ENCODE results near the gene CMSS1. TPM values are rescaled to one million over a fixed set of nuclear protein-coding genes. Genes with fewer than 3 reads are reported as not detected.

CMSS1 gene
- polyA plus RNA-seq, 4 donors, result 31.3 to 48.7 (median 42.2) TPM

DNA sequence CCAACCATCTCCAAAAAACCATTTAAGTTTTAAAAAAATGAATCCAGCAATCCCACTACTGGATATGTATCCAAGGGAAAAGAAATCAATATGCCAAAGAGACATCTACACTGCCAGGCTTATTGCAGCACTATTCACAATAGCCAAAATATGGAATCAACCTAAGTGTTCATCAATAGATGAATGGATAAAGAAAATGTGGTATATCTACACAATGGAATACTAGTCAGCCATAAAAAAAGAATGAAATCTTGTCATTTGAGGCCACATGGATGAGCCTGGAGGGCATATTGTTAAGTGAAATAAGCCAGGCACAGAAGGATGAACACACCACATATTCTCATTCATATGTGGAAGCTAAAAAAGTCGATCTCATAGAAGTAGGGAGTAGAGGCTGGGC lies 160.6 kb downstream of the CMSS1 start:
- DNase-seq (ENCODE audit: low read depth in 4 of 4, low spot score in 3 of 4), result no peak

DNA sequence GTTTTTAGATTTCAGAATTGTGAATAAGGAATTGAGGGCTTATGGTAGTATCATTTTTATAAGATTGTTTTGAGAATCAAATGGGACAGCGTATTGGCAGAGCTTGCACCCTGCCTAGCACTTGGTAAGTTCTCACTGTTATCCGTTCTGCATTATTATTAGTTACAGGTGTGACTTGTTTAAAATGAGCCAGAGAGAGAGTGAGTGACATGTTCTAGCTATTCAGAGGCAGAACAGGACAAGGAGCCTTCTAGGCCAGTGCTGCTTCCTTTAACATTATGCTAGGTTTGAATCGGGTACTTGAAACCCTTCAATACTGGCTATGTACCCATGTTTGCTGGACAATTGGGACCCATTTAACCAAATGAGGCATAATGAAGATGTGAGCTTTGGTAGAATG lies 162.9 kb downstream of the CMSS1 start:
- no peak for DNase-seq (ENCODE audit: low read depth in 4 of 4, low spot score in 3 of 4)

DNA sequence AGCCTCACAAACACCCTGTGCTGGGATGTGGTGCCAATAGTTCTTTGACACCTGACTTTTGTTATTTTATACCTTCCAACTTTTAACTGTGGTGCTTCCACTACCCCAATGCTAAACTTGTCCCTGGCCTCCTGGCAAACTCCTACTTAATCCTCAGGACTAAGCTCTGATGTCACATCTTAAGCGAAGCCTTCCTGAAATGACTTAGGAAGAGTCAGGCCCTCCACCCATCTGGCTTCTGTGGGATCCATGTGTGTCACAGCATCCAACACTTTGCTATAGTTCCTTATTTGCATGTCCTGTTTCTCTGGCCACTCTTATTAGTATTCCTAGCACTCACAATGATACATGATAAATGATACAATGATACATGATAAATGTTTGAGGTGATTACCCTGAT lies 163.5 kb downstream of the CMSS1 start:
- no peak for DNase-seq (ENCODE audit: low read depth in 4 of 4, low spot score in 3 of 4)

DNA sequence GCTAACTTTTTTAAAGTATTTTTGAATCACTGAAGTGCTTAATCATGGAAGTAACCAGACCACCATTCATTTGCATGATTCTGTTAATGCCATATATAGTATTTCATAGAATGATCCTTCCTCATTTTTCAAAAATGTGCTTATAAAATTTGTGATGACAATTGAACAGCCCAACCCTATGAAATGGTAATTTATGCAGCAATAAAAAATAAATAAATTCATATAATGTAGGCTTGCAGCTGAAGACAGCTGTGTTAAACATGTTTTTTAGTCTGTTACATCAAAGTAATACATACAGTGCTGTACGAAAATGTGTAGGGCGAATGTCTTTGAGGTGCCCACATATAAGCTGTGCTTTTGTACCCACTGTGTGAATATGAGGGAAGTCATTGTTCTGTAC lies 165.0 kb downstream of the CMSS1 start:
- no peak for DNase-seq (ENCODE audit: low read depth in 4 of 4, low spot score in 3 of 4)

DNA sequence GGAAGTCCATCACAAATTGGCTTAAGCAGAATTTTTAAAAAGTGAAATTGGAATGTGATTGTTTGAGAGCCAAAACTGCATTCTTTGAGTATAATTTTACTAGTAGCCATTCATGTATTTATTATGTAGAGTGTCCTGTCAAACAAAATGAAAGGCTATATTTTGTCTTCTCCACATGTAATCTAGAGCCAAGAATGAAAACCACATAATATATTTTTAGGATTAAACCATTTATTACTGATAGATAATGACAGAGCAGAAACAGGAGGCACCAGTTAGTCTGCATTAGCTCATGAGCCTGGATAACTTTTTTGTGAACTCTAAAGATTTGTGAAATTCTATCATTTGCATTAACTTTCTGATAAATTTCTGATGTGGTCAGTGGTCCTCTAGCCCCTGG lies 166.5 kb downstream of the CMSS1 start:
- no peak for DNase-seq (ENCODE audit: low read depth in 4 of 4, low spot score in 3 of 4)

DNA sequence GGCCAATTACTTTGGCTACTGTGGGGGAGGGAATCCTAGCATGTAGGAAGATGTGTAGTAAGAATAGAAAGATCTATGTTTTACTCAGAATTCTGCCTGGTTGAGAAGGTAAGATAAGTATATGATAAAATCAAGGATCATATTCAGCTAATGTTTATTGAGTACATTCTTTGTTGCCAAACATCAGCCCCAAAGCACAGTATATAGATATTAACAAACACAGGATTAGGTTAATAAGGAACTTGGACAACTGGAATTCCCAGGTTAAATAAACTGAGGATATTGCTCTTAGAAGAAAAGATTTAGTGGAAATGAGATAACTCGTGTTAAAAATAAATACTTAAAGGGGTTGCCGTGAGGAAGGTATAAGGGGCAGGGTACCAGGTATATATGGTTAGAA lies 167.0 kb downstream of the CMSS1 start:
- no peak for DNase-seq (ENCODE audit: low read depth in 4 of 4, low spot score in 3 of 4)

DNA sequence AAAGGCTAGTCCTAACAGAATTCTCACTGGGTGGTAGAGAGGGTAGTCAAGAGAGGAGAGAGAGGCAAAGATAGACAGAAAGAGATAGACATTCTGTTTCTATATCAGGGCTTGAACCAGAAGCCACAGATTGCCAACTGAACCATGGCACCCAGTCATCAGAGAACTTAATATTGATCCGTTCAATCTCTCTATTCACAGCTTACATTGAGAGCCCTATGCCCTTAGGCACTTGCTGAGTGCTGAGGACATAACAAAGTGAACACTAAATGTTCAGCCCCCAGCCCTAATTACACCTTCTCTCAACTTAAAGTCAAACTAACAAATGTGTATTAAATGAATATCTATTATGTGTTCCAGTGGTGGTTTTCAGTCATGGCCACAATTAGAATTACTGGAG lies 172.5 kb downstream of the CMSS1 start:
- DNase-seq (ENCODE audit: low read depth in 4 of 4, low spot score in 3 of 4), result no peak

DNA sequence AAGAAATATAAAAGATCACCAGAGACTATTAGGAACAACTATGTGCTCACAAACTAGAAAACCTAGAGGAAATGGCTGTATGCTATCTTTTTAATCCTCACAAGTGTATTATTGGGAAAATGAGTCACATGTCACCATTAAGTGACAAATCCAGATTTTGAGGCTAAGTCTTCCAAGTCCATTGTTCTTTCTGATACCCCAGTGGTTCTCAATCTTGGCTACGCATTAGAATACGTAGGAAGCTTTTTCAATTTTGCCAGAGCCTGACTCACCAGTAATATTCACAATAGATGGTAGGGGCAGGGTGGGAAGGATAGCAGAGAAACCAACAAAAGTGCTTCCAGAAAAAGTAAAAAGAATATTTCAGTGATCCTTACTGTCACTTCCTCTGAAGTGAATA lies 179.6 kb downstream of the CMSS1 start:
- no peak for DNase-seq (ENCODE audit: low read depth in 4 of 4, low spot score in 3 of 4)

DNA sequence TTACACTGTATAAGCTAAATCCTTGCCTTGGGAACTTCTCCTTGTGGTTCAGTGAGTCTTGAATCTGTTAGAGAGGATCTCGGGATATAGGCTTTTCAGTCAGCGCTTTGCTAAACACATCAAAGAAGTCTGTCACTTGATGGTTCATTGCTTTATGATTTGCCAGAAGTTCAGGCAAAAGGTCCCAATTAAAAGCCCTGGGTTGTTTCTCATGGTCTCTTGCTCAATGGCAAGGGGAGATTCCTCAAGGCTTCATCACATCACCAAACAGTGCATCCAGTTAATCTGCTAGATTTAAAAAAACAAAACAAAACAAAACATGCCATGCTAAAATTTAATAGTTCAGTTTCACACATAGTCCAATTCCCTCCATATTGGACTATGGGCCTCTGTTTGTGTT lies 181.9 kb downstream of the CMSS1 start:
- DNase-seq (ENCODE audit: low read depth in 4 of 4, low spot score in 3 of 4), result no peak

DNA sequence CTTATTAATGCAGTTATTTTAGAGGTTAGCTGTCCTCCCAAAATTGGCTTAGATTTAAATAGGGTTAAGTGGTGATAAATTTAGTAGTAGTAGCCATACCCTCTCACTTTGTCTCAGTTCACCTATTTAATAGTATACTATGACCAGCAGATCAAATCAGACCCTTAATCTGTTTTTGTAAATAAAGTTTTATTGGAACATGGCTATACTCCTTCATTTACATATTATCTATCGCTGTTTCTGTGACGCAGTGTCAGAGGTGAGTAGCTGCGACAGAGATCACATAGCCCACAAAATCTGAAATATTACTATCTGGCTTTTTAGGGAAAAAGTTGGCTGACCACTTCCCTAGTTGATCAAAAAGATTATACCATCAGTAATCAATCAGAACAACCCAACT lies 183.4 kb downstream of the CMSS1 start:
- no peak for DNase-seq (ENCODE audit: low read depth in 4 of 4, low spot score in 3 of 4)

DNA sequence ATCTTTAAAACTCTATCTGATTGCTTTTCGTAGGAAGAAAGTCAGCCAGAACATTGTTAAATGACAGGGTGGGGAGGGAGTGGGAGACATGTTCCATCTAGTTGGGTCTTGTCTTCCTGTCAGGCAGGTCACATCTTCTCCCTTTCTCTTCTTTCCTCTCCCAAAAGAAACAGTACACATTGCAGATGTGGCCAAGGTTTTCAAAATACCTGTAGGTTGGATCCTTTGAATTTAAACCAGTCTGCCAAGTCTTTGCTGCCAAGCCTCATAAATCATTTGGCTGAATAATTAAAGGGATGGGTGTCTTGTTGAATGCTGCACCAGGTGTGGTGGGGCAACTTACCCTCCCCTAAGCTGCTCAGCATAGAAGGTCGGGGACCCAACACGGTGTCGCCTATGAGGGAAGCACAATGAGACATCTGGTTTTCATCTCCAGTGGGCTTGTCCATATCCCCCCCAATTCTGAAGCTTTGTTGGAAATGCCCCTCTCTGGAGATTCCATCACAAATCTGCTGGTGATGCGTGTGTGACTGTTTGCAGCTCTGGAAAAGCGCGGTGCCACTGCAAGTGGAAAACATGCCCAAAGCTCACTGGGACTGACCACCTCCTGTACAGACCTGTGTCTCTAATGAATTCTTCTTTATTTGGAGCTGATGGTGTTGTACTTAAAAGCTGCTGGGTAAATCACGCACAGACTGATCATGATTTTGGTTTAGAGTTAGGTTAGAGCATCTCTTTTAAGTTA lies 184.0 kb downstream of the CMSS1 start:
- no peak for DNase-seq (ENCODE audit: low read depth in 4 of 4, low spot score in 3 of 4)

DNA sequence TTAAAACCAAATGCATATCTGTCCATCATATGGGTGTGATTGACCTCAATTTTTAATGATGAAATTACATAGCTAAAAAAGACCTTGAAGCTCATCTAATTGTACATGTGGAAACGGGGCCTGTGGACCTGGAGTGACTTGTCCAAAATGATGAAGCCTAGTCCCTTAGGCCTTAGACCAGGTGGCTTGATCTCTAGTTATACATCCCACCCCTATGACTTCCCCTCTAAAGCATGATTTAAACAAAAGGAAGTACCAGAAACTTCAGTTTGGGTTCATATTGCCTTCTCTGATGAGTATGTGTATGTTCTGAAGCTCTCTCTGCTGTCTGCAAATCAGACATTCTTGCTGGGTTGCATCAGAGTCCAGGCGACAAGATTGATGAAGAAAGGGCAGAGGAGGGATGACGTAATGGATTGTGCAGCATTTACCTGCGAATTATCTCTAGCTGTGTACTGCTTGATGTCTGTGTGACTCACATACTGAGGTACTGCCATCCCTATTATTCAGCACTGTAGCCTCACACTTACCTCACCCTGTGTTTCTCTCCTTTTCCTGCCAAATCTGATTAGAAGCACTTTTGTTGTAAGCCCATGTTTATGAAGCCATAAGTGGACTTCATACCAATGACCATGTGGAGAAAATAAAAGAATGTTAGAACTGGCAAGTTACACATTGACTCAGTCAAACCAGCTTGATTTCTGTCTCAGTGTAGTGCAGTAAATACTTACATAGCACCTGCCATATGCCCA lies 185.1 kb downstream of the CMSS1 start:
- no peak for DNase-seq (ENCODE audit: low read depth in 4 of 4, low spot score in 3 of 4)

DNA sequence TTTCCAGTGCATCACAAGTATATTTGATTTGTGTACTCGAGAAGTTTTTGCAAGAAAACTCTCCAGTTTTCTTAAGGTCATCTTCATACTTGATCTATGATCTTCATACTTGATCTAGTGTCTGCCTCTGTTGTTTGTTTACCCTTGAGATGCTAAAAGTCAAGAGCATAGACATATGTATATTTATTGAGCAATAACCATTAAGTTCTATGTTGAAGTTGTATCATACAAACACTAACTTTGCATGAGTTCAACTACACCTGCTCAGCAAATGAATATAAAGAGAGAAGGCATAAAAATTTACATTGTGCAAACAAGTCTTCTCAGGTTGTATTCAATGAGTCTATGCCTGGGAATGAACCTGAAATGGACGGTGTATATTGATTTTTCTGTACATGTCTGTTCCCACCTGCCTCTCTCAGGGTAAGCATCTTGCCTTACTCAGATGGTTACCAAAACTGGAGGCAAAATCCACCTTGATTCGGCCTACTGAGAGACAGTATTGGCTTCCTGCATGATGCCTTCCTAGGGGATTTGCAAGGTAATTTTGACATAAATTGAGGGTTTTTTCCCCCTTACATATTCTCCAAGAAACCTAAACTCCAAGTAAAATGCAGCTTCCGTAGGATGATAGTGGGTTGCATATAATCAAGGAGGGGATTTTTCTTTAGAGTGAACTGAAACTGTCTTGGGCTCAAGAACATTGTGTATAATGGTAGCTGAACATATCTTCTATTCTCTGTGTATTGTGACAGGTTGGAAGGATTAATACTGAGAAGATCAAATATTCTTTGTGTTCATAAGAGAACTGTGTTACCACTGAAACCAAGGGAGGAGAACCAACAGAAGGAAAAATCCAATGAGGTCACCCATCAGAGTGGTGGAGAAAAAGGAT lies 186.2 kb downstream of the CMSS1 start:
- DNase-seq (ENCODE audit: low read depth in 4 of 4, low spot score in 3 of 4), result no peak

DNA sequence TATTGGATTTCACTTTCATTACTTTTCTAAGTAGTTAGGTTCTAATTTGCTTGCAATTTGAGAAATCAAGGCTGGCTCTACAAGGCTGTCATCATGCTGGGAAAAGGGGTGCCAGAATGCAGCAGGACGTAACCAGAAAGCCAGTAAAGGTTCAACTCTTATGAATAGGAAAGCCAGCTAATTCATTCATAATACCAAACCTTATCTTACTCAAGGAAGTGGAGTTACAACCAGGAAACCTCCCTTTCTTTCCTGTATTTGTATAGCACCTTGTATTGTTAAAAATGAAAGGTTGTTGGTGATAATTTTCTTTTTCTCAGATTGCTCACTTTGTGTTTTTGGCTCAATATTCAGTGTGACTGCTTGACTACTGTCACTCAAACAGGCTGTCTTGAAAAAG lies 187.3 kb downstream of the CMSS1 start:
- no peak for DNase-seq (ENCODE audit: low read depth in 4 of 4, low spot score in 3 of 4)

DNA sequence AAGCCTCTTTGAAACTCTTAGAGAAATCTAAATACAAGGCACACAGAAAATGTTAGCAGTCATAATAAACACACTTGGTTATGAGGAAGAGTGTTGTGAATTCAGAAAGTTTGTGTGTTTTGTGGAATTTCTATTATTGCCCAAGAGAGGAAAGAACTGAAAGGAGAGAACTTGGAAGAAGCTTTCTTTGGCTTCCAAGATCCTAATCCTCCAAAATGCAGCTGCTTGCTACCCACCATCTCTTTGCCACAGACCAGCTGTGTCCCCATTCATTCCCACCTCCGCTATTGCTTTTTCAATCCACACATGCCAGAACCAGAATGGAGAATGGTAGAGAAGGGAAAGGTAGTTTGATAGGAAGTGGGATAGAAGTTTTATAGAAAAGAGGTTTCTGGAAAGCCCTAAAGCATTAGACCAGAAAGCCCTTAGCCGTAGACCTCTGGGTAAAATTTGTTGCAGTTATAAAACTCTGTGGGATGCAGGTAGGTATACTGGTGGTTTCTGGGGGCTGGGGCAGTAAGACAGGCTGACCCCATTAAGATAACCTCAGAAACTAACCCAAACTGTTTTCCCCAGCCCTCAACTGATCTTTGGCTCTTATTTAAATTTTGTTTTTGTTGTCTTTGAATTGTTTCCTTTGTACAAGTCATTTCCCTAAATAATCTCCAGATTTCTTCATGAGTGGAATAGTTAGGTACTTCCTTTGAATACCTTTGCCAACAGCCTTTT lies 188.2 kb downstream of the CMSS1 start:
- no peak for DNase-seq (ENCODE audit: low read depth in 4 of 4, low spot score in 3 of 4)

DNA sequence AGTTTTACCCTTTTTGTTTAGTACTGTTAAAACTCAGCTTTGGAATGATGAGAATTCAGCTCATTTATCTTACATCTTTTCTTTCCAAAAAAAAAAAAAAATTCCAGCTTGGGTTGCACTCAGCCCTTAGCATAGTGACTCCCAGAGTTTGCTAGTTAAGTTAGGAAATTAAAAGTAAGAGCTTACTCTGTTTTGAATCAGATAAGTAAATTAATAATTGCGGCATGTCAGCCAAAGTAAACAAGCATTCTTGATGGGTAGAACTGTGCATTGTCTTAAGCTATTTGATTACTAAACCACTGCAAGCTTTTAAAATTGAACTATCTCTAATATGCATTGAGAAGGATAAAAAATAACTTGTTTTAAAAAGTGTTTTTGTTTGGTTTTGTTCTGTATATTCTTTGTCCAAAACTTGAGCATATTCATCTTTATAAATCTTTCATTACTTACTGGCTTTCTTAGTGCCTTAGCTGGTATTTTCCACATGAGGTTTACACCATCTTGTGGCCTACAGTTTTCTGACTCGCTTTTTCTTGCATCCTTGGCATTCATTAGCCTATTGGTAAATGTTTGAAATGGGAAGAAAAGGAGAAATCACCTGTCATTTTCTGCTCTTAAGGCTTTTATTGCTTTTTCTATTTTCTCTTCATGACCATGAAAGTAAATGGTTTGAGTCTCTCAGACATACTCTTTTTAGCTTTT lies 189.1 kb downstream of the CMSS1 start:
- no peak for DNase-seq (ENCODE audit: low read depth in 4 of 4, low spot score in 3 of 4)

DNA sequence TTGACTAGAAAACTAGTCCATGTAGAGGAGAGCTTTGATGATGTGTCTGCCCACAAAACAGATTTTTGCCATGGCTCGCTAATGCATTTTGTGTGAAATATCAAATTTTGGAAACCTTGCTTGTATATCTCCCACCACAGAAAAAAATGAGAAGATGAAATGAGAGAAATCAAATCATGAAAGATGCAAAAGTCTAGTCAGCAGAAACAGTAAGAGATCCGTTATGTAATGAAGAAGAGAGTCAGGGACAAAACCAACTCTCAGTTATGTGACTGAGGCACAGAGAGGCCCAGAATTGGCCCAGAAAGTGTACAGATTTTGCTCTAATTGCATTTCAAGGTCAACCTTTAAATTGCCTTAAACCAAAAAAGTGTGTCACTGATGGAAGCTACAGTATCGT lies 189.7 kb downstream of the CMSS1 start:
- no peak for DNase-seq (ENCODE audit: low read depth in 4 of 4, low spot score in 3 of 4)

DNA sequence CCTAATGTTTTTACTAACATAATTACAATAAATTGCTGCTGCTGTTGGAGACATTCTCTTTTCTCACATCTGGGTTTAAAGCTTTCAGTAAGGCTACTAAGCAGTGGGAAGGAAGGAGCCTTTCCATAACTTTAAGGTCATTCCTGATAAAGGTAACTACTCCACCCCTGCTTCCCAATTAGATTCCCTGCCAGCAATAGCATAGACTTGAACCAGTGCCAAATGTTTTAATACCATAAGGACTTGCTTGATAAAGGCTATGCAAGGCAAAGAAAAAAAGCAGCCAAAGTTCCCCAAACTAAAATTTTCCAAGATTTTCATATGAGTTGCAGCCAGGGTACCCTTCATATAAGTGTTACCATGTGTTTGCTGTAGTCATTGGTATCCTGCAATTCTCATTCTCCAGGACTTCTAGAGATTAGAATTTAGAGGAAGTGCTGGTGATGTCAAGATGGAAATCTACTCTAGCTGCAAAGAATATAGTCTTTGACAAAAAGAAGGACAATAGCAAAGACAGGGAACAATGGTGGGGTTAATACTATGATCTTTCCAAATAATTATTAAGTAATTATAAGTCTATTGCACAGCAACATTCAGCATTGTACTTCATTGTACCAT lies 190.5 kb downstream of the CMSS1 start:
- DNase-seq (ENCODE audit: low read depth in 4 of 4, low spot score in 3 of 4), result no peak

DNA sequence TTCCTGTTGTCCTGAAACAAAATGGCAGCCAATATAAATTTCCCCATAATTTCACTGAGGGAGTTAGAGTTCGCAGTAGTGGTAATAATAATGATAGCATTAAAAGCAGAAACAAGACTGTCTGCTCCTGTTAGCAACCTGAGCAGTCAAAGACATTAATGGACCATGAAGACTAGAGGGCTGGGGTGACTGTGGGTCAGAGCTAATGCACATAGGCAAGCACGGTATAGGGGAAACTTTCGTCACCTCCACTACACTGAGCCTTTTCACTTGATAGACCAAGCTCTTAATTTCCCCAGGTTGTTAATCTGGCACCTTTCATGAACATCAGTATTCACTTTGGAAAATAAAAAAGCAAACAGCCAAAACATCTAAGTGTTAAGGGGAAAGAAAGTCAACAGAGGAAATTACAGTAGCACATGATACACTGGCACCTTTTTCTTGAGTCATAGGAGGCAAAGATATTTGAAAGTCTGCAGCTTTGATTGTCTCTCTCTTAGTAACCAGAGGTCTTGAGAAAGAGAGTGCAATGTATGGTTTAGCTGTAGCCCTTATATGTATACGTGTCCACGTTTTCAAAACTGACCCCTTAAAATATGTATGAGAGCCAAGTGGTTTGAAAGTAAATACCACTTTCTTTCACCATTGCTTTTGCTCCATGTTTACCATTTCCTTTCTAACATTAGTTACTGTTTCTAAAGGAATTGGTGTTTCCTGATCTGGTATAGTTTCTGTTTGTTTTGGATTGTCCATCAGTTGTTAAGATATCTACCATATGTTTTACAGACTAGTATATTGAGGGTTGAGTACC lies 191.8 kb downstream of the CMSS1 start:
- no peak for DNase-seq (ENCODE audit: low read depth in 4 of 4, low spot score in 3 of 4)

All from left renal pelvis (tissue), 4 donors.